ENCODE measurements around the gene ADAMTSL2.

ADAMTSL2 gene

GRCh38 chr9:133534346-133535291 lies at the start of gene ADAMTSL2:
Gene ADAMTSL2, plus strand, starts transcription at chr9:133534704. Its CDS starts 2,009 bp downstream, at chr9:133536713.
- DNase-seq, result no peak

GRCh38 chr9:133485531-133486260 lies 48.8 kb upstream of the ADAMTSL2 start:
- no peak for DNase-seq

- DNase-seq, result no peak
Measured at GRCh38 chr9:133487331-133487725, 47.2 kb upstream of the ADAMTSL2 start.

DNA sequence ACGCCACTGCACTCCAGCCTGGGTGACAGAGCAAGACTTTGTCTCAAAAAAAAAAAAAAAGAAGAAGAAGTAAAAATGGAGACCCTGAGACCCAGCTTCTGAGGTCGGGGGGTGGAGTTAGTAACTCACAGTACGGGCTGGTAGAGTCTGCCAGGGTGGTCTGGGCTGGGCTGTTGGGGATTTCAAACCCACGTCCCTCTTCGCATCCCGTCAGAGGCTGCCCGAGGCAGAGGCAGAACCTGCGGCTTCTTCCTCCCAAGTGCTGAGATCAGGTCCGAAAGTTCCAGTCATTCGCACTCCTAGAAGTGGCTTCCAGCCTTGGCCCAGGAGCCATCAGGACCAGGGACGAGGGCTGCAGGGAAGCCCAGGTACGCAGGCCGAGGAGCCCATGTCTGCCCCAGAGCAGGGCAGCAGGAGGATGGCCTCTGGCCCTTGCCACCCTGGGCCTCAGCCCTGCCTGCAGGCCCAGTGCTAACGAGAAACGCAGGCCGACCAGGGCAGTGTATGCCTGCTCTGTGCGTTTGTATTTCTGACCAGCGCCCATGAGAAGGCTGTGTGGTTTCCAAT lies 45.7 kb upstream of the ADAMTSL2 start:
- DNase-seq, result no peak

- DNase-seq, result no peak
Measured at GRCh38 chr9:133489253-133490190, 45.0 kb upstream of the ADAMTSL2 start.

DNA sequence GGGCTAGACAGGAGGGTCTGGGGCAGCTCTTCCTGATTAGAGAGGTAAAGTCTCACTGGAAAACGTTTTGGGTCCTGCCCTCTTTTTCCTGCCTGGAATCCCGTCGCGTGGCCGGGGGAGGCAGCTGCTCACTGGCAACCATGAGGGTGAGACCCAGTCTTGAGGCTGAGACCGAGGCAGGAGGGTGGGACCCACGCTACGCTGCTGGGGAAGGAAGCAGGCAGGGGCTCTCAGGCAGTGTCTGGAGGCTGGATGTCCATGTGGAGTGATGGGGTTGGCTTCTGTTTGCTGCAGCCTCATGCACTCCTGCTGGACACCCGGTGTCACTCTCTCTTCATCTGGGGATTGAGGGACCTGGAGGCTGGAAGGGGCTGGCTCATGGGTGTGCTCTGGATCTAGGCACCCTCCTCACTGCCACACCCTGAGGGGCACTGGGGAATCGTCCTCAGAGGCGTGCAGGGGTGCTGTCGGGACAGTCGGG lies 44.3 kb upstream of the ADAMTSL2 start:
- no peak for DNase-seq

DNA sequence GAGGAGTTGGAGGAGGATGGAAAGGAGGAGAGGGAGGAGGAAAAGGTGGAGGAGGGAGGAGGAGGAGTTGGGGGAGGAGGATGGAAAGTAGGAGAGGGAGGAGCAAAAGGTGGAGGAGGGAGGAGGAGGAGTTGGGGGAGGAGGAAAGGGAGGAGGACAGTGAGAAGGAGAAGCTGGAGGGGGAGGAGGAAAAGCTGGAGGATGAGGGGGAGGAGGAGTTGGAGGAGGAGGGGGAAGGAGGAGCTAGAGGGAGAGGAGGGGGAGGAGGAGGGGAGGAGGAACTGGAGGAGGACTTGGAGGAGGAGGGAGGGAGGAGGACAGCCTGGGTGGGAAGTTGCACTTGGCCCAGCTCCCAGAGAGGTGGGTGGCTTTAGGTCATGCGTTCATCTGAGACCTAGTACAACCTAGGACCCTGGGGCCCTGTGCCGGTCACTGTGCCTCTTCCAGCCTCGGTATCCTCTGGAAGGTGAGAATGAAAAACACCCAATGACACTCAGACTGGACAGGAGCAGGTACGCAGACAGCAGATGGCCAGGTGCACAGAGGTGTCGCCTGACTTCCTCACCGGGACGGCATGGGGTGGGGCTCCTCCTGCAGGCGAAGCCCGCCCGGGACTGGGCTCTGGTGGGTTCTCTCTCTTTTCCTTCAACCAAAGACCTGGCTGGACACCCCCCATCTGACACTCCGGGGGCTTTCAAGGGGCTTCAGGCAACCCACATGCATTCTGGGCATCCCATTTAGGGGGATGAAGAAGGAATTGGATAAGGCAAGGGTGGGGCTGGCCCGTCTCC lies 43.4 kb upstream of the ADAMTSL2 start:
- no peak for DNase-seq

DNA sequence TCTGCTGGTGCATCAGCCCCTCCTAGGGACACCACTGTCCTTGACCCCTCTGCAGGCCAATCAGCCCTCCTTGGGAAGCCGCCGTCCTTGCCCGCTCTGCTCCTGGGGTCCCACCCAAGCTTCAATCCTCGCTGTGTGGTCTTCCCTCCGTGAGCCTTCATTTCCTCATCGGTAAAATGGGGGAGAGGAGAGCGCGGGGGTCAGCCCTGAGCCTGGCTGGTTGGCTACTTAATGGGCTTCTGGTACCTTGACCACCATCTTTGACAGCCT lies 42.9 kb upstream of the ADAMTSL2 start:
- DNase-seq, result no peak

GRCh38 chr9:133492061-133493021 lies 42.2 kb upstream of the ADAMTSL2 start:
- DNase-seq, result no peak

GRCh38 chr9:133493428-133493827 lies 41.1 kb upstream of the ADAMTSL2 start:
- DNase-seq, result no peak

DNA sequence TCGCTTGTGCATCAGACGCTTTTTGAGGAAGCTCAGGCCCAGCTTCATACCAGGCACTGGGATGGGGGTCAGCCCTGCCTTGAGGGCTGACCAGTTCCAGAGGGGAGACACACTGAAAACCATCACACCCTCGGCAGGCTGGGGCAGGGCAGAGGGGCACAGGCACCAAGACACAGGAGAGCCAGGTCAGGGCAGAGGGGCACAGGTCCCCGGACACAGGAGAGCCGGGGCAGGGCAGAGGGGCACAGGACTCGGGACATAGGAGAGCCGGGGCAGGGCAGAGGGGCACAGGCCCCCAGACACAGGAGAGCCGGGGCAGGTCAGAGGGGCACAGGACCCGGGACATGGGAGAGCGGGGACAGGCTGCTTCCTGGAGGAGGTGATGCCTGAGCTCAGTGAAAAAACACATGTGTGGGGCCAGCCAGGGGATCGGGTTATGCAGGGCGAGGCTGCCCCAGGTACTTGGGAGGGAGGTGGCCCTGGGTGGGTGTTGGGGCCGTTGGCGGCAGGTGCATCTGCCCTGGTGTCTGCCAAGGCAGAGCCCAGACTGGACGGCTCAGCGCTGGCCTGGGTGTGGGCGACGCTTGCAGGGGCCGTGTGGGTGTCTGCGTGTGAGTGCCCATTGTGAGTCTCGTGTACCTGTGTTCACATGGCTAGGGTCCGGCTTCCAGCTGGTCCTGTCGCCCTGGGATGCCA lies 40.5 kb upstream of the ADAMTSL2 start:
- DNase-seq, result no peak

GRCh38 chr9:133494636-133495326 lies 39.7 kb upstream of the ADAMTSL2 start:
- no peak for DNase-seq

- no peak for DNase-seq
Measured at GRCh38 chr9:133495327-133496293, 38.9 kb upstream of the ADAMTSL2 start.

DNA sequence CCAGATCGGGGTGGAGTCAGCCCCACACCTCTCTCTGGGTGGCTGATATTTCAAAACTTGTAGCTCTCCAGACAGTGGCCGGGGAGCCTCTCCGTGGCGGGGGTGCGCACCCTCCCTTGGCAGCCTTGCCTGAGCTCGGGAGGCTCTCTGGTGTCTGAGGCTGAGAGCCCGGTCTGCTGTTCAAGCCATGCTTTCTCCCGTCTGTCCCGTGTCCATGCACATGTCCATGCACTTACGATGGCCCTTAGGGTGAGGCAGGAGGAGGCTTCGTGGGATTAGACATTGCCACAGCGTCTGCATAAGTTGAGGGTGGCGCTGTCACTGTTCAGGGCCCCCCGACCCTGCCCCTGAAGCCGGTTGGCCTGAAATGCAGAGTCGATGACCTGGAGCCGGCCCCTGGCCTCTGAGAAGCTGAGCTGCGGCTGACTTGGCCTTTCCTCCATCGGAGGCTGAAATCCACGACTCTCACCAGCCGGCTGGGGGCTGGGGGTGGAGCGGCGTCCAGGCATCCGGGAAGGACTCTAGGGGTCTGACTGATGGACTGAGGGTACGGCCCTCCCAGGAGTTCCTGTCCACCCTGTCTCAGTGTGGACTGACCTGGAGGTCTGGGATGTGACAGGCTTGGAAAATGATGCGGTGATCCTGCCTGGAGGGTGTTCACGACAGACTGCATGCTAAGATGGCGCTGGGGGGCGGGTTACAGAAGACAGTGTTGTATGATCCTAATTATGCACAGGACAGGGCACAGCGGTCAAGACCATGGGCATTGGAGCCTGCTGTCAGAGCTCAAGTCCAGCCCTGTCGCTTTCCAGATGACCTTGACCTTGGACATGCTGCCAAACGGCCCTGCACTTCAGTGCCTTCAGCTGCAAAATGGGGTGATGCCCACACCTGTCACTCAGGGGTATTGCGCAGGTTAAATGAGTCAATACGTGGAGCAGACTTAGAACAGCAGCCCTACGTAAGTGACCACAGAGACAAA lies 37.4 kb upstream of the ADAMTSL2 start:
- DNase-seq, result no peak

DNA sequence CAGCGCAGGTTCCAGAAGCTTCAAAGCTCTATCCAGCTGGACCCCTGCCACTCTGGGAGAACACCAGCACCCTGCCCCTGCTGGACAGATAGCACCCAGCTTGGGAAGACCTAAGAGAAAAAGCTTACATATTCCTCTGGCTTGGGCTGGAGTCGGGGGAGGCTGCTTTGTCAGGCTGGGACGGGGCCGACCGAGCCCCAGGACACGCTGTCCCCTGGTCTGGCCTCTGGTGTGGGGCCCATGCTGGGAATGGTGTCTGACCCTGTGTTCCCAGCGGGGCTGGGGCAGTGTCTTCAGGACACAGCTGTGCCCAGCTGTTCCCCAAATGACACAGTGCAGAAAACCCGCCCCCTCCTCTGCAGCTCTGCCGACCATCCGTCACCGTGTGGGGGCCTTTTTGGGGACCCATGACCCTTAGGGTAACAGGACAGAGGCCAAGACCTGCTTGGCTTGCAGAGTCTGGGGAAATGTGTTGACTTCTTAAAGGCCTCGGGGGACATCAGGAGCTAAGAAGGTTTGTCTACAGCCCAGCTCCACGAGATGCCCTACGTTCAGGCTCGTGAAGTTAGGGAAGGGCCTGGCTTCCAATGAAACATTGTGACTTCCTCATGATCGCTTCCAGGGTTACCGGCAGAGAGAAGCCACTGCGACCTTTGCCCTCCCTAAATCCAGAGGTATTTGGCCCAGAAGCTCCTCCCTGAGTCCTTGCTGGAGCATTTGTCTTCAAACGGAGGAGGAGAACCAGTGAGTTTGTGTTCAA lies 35.2 kb upstream of the ADAMTSL2 start:
- DNase-seq, result no peak

DNA sequence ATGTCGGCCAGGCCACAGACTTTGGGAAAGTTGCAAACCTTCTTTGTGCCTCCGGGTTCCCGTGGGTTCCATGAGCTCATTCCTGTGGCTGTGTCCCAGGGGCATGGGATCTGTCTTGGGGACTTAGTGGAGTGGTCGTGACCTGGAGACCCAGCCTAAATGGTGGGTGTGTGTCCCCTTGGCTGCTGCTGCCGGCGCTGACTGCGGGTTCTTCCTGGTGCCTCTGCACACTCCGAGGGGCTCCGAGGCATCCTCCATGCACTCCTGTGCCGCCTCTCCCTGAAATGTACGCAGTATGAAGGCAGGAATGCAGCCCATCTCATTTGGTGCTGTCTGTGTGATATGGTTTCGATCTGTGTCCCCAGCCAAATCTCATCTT lies 34.6 kb upstream of the ADAMTSL2 start:
- no peak for DNase-seq
